Fibroblast of skin of left quadriceps (primary cell): ENCODE measurements around the gene FASTKD1.

ENCODE experiments used
- DNase-seq, 2 experiments: peaks; one replicate each; pipeline ENCODE4 v3.0.0-alpha.2; 2013; ENCODE audit warnings: low read depth in 2 of 2

The FASTKD1 gene

DNA sequence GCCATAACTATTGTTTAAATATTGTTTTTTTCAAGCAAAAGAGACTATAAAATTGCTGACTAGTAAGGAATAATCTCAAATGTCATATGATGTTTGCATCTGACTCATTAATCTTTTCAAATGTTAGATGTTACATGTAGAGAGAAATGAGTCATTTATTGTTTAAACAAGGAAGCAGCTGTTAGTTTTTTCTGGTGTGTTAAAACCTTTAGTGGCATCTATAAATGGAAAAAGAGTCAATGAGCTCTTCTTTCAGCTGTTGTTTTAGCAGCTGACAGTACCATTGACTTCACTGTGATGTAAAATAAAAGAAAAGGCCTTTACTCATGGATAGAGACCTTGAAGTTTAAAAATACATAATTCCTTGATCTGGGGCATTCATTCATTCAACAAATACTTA is 66.0 kb downstream of the FASTKD1 start:
- peak; percentile 10 to 14 for DNase-seq

DNA sequence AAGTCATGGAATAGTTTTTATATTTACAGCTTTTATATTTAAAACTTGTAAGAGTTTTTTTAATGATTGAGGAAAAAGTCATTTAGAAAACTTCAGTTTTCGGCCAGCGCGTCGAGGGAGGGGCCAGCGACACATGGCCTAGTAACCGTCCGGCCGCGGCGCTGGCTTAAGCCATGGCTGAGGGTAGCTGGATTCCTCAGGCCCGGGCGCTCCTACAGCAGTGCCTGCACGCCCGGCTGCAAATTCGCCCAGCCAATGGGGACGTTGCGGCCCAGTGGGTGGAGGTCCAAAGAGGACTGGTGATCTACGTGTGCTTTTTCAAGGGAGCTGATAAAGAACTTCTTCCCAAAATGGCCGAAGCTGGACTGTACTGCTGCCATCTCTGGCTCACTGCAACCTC is 69.0 kb downstream of the FASTKD1 start:
- no peak for DNase-seq

DNA sequence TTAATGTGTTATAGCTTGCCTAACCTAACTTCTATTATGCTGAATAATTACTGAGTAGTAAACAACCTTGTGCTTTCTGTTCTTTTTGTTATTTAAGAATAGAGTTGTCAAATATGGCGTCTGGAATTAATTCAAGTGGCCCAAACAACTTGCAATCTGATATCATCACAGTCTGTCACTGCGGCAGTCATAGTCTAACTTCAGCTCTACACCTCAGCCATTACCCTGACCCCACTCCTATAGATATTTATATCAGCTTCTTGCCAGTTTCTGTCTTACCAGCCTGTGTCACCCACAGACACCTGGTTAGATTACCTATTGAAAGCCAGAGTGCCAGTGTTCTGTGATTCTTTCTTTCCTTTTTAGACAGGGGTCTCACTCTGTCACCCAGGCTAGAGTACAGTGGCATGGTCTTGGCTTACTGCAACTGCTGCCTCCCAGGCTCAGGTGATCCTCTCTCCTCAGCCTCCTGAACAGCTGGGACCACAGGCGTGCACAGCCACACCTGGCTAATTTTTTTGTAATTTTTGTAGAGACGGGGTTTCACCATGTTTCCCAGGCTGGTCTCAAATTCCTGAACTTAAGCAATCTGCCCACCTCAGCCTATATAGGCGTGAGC is 78.2 kb downstream of the FASTKD1 start:
- DNase-seq, result no peak

DNA sequence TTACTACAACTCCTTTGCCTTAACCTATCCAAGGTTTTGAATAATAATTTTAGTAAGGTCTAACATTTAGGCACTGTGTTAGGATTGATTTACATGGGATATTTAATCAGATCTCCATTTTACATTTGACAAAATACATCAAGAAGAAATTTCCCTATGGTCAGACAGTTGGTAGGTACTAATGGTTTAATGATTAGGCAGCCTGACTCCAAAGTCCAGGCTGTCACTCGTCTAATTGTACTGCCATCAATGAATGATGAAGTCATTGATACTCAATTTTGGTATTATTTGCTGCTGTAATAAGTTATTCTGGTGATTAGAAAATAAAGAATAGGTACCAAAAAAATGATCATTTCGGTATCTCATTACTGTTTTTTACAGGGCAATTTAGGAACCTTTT is 80.3 kb downstream of the FASTKD1 start:
- DNase-seq, result no peak

DNA sequence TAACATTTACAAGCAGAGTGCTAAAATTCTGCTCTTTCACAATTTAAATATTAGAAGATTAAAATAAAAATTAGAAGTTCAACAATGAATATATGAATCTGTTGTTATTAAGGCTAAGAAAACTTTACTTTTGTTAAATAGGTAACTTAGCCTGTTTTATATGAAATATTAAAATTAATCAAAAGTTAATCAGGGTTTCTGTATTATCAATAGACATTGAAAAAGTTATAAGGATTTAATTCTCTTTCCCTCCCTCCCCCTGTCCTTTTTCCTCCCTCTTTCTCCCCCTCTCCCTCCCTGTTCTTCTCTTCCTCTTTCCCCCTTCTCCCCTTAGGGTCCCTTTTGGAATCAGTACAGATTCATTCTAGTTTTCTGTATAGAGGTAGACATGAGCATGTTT is 82.3 kb downstream of the FASTKD1 start:
- no peak for DNase-seq

DNA sequence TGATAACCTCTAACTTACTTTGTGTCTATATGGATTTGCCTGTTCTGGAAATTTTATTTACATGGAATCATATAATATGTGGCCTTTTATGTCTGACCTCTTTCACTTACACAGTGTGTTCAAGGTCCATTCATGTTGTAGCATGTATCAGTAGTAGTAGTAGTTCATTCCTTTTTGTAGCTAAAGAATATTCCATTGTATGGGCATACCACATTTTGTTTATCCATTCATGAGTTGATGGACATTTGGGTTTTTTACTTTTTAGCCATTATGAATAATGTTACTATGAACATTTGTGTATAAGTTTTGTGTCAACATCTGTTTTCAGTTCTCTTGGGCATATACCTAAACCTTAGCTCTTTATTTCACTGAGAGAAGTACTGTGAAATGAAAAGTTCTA is 82.8 kb downstream of the FASTKD1 start:
- no peak for DNase-seq

DNA sequence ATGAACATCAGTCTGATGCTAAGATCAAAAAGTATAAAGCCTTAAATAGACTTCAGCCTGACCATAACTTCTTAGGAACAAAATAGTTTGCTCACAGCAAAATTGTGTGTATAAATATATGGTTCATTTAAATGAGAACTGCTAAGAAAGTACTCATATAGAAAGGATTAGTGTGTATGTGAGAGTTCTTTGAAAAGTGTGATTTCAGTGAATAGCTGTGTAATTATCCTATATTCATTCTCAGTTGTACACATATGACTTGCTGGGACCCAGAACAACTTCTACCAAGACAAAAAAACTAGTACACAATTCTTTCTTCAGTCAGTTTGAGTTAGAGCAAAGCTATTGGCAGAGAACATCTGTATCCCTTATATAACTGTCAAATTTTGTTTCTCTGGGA is 87.2 kb downstream of the FASTKD1 start:
- no peak for DNase-seq

DNA sequence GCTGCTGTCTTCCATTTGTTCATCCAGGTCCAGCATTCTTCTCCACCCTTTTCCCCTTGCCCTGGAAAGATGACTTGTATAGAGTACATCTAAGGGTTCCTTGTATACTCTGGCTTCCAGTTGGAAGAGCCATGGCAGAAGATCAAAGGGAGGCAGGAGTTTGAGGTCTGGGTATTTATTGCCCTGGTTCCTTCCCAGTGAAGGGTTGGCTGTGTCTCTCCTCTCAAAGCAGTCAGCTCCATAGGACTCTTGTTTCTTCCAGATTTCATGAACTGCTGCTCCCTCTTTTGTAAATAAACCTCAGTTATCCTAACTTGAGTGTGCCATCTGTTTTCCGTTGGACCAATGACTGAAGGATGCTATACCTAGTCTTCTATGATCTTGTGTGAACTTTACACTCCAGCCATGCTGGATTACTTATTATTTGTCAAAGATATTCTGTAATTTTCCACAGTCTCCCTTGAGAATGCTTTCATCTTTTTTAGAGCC is 88.0 kb downstream of the FASTKD1 start:
- DNase-seq, result no peak

DNA sequence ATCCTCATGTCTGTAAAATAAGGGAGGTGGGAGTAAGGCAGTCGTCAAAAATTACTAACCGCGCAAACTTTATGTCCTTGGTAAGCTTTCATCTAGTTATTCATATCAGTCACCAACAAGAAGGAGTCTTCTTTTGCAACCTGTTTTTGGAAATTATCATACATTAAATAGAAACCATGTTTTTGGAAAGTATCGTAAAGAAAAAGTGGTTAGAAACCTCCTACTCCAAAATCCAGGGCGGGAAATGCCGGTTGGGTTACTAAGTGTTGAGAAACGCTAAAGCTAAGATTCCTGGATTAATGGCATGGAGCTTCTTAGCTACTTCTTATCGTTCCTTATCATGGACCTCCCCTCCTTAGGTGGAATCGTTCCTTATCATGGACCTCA is 93.6 kb downstream of the FASTKD1 start:
- DNase-seq, result no peak
